Measurements from ENCODE around the gene CLDN20.

- no peak for TF ChIP-seq EZH2phosphoT487 (IDR thresholded peaks at IDR 0.05; ENCODE audit: borderline replicate concordance, low read length)
- TF ChIP-seq CTCF (IDR thresholded peaks at IDR 0.05; ENCODE audit: low read depth, low read length, poor library complexity, severe bottlenecking) = no peak
Observed at GRCh38 chr6:155234167-155234566, 29.6 kb upstream of the CLDN20 start.

Data from DOHH2 (cell line).